HG03439 (cell line): ENCODE results near the gene TXNIP.

Experiments used
- ATAC-seq: cut with Tn5 transposase; IDR thresholded peaks from one replicate; pipeline ENCODE4 v1.9.1; 2021; ENCODE audit warnings: mild to moderate bottlenecking, moderate library complexity; ENCODE audit not compliant: unreplicated experiment

TXNIP gene

DNA sequence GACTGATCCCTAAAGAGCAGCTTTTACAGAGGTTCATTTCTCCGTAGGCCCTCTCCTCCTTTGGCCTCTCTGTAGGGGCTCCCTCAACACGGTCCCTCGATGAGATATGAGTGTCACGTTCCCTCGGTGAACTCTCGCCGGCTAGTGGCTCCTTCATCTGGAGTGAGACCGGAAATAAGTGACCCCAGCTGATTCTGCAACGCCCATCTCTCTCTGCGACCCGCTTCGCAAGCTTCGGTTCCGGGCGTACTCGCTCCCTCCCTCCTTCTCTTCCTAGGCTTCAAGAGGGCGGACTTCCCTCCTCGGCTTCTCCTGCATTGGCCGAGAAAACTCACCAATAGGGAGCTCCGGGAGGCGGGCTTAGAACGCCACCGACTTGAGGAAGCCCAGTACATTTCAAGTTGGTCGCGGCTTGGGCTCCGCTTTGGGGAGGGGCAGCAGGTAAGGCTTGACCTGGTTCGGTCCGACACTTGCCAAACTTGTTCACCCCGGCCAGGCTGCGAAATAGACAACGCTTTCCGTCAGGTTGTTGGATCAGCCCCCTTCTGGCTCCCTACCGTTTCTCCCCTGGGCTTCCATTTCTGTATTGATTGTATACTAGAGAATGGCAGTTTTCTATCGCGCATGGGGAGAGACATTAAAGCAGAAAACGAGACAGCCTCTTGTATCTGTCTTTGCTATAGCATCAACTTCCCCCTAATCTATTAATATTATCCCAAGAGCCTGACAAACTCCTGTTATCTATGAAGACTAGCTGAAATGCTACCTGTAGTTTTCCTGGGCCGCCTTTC lies 31.9 kb downstream of the TXNIP start, which contains the start of the genes ANKRD34A and POLR3GL:
ANKRD34A (minus strand) TSS at position 248 of the 791 bp plus-strand sequence. CDS start 2,816 bp downstream, outside the sequence.
POLR3GL (plus strand) TSS at position 363 of the 791 bp plus-strand sequence. CDS start 10,176 bp downstream, outside the sequence.
- ATAC-seq, result peak; percentile 92

GRCh38 chr1:145963265-145964019 lies 32.9 kb downstream of the TXNIP start:
- no peak for ATAC-seq

GRCh38 chr1:145962157-145963102 lies 33.9 kb downstream of the TXNIP start:
- no peak for ATAC-seq

- no peak for ATAC-seq
Measured at GRCh38 chr1:145961425-145962156, 34.8 kb downstream of the TXNIP start.

- no peak for ATAC-seq
Measured at GRCh38 chr1:145961109-145961424, 35.3 kb downstream of the TXNIP start.

- ATAC-seq, result no peak
Measured at GRCh38 chr1:145960468-145961108, 35.8 kb downstream of the TXNIP start.

- no peak for ATAC-seq
Measured at GRCh38 chr1:145959957-145960467, 36.4 kb downstream of the TXNIP start.

GRCh38 chr1:145959333-145959732 lies 37.0 kb downstream of the TXNIP start:
- no peak for ATAC-seq

DNA sequence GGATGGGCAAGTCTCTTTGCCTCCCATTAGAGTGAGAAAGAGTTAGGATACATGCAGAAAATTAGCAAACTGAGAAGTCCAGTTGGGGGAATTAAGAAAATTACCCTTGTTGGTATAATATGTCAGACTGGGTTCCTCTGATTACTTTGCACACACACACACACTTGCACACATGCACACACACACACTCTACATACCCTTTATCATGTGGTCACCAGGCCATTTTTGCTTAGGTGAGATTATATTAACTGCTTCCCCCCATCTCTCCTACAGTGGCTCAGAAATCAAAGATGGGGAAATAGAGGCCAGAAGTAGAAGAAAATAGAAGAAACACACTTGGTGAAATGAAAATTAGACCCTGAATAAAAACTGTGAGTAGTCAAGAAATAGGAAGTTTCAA lies 37.6 kb downstream of the TXNIP start:
- no peak for ATAC-seq

DNA sequence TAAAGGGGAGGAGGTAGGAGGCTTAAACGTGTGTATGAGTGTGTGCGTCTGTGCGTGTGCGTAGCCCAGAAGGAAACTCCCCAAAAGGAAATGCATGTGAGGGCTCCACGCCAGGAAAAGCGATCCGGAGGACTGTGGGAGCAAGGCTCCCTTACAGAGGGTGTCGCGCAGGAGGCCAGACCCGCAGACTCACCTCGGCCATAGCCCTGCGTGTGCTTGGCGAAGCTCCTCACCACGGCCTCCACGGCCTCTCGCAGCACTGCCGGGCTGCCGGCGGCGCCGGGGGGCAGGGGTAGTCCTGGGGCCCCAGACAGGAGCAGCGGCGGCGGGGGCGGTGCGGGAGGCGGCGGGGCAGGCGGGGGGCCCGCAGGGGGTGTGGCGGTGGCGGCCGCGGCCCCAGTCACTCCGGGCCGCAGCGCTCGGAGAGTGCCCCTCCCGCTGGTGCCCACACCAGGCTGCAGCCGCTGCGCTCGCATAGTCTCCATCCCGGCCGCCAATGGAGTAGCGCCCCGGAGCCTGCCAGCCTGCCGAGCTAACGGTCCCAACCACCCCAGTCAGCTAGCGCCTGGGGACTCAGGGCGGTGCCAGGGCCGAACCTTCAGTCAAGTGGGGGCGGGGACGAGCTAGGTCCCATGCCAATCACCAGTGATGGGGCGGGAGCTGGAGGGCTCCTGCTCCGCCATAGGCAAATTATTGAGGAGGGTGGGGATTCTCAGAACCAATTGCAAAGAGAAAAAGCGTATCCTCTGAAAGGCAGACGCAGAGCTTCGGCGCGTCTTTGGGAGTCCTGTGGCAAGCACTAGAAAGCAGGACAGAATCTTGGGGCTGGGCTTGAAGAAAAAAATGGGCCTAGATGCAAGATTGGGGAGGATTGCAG lies 38.7 kb downstream of the TXNIP start, which contains the start of gene LIX1L:
LIX1L (minus strand) TSS at position 575 of the 877 bp plus-strand sequence; CDS start at position 485, 90 bp downstream.
- peak; percentile 84 for ATAC-seq

GRCh38 chr1:145956781-145957442 lies 39.5 kb downstream of the TXNIP start:
- no peak for ATAC-seq

- ATAC-seq, result no peak
Measured at GRCh38 chr1:145956361-145956760, 40.0 kb downstream of the TXNIP start.

- no peak for ATAC-seq
Measured at GRCh38 chr1:145955436-145955835, 40.9 kb downstream of the TXNIP start.

GRCh38 chr1:145953861-145954260 lies 42.5 kb downstream of the TXNIP start:
- ATAC-seq, result no peak

DNA sequence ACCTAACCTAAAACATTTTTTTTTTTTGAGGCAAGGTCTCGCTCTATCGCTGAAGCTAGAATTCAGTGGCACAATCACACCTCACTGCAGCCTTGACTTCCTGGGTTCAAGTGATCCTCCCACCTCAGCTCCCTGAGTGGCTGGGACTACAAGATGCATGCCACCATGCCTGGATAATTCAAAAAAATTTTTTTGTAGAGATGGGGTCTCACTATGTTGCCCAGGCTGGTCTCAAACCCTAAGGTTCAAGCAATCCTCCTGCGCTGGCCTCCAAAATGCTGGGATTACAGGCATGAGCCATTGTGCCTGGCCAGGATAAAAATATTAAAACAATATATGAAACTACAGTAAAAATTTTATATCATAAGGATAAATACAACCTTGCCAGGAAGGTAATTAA lies 43.5 kb downstream of the TXNIP start:
- no peak for ATAC-seq

GRCh38 chr1:145951526-145951925 lies 44.9 kb downstream of the TXNIP start:
- ATAC-seq, result no peak

GRCh38 chr1:145949219-145949618 lies 47.2 kb downstream of the TXNIP start:
- ATAC-seq, result no peak

DNA sequence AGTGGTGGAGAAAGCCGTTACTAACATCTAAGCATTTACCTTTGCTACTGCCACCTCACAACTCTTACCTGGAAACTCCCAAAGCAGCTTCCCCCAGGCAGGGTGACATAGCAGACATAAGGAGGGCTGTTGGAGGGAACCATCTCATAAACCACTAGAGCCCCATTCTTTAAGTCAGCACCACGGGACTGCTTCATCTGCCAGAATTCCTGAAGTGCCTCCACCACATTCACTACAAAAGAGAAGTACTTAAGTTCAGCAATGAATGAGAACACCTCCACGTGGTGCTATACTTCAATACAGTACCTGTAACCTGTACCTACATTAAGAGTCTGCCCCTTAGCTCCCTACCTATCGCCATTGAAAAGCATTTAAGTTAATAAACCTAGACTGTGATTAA lies 48.8 kb downstream of the TXNIP start:
- ATAC-seq, result no peak
